Endothelial cell of hepatic sinusoid (primary cell): ENCODE measurements around the gene FXYD1.
"Not testable (repeated sequence)": the region's sequence is repeated elsewhere in the genome, so short reads cannot be mapped to it uniquely, and the experiment has no call there.

Source experiments
- in situ Hi-C: cut with HindIII; loops from 2 replicates; pipeline ENCODE4 v1.10.0; 2017; ENCODE audit warnings: low sequenced_read_pairs

Gene FXYD1

DNA sequence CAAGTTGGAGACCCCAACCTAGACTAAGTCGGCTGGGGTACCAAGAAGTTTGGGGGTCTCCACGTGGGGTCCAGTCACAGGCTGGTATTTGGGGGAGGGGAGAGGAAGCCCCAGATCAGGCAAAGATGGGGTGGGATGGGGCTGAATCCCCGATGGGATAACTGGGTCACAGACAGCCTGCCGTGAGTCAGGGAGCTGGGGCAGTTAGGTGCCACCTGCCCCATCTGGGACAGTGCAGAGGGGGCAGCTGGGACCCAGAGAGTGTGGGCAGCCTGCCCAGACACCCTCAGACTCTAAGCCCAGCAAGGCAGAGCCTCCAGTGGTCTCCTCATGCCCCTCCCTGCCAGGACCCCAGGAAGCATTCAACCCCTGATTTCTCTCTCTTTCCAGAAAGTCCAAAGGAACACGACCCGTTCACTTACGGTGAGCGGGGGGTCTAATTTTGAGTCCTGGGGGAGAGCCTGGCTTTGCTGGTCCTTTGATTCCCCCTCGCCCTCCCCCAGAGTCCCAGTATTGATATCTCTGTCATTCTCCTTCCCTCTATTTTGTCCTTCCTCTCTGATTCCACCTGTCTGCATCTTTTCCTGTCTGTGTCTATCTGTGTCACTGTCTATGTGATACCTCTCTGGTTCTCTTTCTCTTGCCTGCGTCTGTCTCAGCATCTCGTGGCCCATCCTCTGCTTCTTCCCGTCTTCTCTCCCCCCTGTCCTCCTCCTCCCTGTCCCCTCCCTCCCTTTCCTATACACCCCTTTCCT is 1.8 kb downstream of the FXYD1 start:
- in situ Hi-C loops = no loop called here

DNA sequence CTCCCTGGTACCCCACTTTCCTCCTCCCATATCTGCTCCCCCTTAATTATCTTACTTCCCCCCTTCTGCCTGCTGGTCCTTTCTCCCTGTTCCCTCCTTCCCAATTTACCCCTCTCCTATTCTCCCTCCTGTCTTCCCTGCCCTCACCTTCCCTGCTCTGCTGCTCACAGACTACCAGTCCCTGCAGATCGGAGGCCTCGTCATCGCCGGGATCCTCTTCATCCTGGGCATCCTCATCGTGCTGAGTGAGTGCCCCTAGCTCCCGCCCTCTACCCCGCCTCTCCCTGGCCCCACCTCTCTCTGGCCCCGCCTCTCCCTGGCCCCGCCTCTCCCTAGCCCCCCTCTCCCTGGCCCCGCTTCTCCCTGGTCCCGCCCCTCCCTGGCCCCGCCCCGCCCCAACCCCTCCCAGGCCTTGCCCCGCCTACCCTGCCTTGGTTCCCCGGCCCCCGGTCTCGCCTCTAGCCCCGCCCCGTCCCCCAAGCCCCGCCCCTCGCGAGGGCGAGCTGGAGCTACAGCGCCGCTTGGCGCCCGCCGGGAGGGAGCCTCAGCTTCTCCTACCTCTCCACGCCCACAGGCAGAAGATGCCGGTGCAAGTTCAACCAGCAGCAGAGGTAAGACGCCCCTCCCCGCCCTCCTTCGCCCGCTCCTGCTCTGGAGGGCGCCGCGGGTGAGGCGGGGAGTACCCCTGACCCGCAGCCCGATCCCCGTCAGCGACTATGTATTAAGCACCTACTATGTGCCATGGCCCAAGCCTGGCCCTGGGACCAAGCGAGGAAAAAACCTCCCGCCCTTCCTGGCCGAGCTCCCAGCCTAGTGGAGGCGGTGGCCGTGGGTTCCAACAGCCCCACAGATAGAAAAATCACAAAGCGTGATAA is 2.6 kb downstream of the FXYD1 start:
- in situ Hi-C loops = no loop called here

DNA sequence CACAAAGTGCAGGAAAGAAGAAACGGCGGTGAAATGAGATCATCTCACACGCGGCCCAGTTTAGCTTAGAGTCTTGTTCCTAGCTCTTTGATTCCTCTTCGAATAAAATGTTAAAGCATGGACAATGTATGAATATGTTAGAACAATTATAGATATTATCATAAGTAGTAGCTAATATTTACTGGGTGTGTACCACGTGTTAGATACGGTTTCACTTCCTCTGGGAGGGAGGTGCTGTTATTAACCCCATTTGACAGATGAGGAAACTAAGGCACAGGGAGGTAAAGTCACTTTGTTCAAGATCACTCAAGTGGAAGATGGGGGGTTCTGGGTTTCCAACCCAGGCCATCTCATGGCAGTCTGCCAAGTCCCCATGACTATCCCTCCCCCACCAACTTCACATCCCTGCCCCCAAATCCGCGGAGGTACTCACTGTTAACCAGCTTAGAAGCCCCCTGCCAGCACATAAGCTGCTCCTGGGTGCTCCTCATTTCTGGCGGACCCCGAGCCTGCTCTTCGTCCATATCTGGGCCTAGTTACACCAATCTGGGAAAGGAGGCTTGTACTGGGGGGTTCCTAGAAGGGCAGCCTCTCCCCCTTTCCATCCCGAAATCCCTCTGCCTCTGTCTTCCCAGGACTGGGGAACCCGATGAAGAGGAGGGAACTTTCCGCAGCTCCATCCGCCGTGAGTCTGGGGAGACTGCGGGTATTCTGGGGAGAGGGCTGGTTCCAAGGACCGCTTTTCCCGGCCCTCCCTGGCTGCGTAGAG is 3.4 kb downstream of the FXYD1 start:
- in situ Hi-C loops = no loop called here

DNA sequence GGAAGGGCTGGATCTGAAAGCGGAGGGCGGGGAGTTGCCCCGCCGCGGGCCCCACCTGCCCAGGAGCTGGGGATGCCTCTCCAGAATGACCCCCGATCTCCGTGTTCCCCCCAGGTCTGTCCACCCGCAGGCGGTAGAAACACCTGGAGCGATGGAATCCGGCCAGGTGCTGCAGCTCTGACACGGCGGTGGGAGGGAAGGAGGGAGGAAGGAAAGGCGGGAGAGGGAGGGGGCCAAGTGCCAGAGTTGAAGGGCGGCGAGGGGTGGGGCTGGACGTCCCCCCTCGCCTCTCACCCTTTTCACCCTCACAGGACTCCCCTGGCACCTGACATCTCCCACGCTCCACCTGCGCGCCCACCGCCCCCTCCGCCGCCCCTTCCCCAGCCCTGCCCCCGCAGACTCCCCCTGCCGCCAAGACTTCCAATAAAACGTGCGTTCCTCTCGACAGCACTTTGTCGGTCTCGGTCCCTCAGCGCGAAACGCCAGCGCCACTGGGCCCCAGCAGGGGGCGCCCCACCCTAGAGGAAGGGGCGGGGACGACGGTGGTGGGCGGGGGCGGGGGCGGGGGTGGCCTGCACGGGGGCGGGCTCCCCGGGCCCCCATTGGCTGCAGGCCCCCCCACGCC is 4.1 kb downstream of the FXYD1 start:
- in situ Hi-C loops = no loop called here

DNA sequence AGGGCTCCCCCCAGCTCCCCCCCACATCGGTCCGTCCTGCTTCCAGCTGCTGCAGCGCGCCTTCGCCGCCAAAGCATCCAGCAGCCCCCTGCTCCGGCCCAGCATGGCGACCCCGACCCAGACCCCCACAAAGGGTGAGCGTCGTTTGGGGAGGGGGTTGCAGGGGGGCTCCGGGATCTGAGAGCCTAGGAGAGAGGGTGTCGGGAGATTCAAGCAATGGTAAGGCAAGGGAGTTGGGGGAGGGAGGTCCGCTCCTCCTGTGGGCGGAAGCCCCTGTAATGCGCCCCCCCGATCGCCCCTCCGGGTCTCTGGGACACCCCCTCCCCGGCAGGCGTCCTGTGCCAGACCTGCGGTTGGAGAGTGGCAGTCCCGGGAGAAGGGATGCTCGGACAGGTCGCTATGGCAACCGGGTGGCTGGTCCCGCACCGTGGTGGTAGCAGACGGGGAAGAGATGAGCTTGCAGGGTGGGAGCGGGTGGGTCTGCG is 4.6 kb downstream of the FXYD1 start, which contains the start of gene FXYD7:
Gene FXYD7, plus strand, starts transcription at position 25 of the 485 bp plus-strand sequence. Its CDS starts 79 bp downstream, at position 104.
- in situ Hi-C loops = no loop called here

DNA sequence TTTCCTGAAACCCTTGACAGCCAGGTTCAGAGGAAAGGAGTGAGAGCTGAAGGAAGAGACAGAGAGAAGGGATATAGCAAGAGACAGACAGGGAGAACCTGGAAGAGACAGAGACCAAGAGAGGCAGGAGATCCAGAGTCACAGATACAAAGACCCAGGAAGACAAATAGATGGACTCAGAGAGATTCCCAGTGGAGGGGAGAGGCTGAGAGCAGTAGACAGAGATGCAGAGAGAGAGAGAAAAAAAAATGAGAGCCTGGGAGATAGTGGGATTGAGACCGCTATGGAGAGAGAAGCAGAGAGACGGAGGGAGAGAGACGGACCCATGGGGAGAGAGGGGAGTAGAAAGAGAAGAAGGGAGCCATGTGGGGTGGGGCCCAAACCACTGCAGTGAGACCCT is 5.2 kb downstream of the FXYD1 start:
- in situ Hi-C loops = no loop called here

DNA sequence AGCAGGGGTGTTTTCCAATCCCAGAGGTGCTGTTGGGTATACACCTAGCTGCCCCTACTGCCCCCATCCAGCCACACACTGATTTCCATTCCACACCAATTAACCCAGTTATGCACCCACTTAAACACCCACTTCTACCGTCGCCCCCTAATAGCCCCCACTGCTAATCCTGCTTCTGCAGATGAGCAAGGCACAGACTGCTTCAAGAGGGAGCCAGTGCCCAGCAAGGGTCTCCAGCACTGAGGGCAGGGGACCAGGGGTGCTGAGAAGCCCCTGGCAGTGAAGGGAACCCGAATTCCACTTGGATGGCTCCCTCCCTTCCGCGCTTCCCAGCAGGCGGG is 5.6 kb downstream of the FXYD1 start:
- in situ Hi-C loops = no loop called here

DNA sequence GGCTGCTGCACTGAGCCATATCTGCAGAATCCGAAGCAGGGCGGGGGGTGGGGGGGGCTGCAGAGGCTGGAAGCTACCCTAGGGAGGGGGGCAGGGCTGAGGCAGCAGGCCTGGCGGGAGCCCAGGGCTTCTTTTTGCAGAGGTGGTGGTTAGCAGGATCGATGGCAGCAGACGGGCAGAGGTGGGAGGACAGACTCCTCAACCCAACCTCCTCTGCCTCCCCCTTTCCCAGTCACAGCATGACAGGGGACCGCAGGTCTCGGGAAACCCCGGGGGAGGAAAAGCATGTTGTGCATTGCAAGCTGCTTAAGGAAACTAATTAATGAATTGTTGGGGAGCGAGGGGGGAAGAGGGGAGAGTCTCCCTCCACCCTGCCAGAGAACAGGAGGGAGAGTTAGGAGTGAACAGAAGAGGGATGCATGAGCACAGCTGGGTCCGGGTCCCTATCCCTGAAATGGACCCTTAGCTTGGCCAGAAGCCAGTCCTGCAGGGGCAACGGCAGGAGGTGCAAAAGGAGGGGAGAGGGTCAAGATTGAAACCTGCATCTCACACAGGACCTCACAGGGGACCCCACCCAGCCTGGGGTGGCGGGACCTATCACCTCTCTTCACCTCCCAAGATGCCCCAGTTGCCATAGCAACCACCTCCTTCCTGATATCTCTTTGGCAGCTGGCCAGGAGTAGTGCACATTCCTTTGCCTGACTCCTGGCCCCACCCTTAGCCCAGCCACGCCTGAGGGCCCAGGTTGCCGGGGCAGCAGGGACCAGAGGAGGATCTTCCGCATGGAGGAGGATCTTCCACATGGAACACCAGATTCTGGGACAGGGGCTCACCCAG is 6.2 kb downstream of the FXYD1 start:
- in situ Hi-C loops = no loop called here

DNA sequence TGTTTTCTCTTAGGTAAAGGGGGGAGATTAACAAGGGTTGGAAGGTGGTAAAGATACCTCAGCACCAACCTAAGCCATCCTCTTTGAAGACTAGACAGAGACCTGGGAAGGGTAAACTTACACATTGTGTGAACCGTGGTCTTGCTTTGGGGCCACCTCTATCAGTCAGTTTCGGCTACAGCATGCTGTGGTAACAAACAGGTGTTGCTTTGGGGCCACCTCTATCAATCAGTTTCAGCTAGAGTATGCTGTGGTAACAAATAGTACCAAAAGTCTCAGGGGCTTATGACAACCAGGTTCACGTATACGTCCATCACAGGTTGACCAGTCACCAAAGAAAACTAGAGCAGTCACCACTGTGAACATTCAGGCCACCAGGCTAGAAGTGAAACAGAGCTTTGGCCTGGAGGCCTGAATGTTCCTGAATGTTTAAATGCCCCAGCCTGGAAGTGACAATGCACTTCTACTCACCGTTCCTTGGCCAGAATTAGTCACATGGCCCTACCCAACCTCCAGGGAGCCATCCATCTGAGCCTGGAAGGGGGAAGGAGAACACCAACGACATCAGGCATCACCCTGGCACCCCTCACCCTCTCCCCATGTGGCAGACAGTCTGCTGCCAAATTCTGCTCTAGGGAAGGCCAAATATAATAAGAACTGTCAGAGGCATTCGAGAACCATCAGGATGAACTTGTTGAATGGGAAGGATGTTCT is 8.3 kb downstream of the FXYD1 start:
- in situ Hi-C loops = no loop called here

DNA sequence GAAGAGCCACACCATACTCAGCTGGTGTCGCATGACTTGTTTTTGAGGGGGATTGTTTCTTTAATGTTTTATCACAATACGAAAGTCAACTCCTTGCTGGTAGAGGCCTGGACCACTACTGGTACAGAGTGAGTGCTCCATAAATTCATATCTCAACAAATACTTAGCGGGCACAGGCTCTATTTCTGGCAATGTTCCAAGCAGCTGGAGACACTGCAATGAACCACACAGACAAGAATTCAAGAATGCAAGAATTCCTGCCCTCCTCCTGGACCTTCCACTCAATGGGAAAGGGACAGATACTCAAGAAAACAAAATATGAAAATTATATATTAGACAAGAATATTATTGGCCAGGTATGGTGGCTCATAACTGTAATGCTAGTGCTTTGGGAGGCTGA is 10.8 kb downstream of the FXYD1 start:
- in situ Hi-C loops = no loop called here

DNA sequence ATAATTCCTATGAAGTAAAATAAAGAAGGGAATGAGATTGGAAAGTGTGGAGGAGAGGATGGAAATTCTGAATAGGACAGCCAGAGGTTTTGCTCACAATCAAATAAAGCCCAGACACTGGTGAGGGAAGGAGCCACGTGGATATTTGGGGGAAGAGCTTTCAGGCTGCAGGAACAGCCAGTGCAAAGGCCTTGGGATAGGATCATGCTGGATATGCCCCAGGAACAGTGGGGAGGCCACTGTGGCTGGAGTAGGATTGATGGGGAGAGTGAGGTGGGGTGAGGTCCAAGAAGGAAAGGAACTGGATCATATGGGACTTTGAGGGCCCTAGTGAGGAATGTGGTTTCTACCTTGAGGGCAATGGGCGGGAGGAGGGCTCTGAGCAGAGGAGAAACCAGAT is 11.8 kb downstream of the FXYD1 start:
- in situ Hi-C loops = no loop called here

DNA sequence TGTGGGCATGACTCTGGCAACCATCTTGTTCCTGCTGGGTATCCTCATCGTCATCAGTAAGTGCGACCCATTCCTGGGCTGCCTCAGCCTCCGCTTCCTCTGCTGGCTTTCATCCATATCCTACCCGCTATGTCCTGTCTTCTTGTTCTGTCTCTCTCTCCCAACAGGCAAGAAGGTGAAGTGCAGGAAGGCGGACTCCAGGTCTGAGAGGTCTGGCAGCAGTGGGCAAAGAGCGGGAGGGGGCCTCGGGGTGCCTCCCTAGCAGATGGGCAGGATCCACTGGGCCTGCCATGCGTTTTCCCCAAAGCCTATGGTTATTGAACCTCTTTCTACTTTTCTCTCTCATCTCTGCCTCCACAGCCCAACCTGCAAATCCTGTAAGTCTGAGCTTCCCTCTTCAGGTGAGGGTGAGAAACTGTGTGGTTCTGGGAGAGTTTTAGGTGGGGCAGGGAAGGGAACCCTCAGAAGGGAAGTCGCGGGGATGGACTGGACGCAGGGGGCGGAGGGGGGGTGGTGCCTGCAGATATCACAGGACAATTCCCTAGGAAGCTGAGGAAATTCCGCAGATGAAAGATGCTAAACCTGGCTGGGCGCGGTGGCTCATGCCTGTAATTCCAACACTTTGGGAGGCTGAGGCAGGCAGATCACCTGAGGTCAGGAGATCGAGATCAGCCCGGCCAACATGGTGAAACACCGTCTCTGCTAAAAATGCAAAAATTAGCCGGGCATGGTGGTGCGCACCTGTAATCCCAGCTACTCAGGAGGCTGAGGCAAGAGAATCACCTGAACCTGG is 12.8 kb downstream of the FXYD1 start:
- in situ Hi-C loops = no loop called here

DNA sequence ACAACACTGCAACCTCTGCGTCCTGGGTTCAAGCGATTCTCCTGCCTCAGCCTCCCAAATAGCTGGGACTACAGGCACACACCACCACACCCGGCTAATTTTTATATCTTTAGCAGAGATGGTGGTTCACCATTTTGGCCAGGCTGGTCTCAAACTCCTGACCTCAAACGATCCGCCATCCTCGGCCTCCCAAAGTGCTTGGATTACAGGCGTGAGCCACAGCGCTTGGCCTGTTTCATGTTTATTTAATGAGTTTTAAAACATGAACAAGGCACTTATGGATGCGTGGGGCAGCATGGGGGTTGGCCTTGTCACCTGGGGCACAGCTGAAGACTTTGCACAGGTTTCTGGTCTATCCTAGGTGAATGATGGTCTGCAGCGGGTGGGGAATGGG is 14.5 kb downstream of the FXYD1 start:
- in situ Hi-C loops = not testable (repeated sequence)

DNA sequence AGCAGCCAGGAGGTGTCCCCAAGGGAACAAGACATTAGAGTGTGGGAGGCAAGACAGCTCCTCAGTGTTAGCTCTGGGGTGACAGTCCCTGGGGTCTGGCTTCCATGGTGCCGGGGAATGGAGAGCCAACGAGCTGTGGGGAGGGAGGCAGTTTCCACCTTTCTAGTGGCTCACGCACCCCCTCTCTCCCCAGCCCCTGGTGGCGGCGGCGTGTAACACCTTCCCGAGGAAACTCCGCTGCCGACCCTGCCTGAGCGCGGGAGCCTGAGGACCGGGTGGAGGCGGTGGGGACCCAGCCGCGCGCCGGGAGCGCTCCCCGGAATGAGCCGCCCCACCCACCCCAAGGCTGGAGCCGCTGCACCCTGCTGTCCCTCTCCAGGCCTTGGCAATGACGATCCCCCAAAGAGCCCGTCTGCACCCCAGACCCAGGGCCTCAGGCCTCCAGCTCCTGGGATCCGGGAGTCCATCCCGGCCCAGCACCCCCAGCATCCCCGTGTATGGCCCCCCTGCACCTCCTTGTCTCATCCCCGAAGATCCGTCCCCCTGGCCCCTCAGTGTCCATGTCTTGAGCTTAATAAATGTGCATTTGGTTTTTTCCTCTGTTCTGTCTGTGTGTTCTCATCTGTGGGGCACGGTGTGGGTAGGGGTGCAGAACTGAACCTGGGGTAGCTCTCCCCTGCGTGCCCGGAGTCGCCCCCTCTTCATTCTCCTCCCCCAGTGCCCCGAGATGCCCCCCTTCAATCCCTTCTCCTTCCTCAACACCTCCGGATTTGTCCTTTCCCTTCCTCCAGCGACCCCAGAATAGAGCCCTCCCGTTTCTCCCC is 15.3 kb downstream of the FXYD1 start:
- in situ Hi-C loops = no loop called here

DNA sequence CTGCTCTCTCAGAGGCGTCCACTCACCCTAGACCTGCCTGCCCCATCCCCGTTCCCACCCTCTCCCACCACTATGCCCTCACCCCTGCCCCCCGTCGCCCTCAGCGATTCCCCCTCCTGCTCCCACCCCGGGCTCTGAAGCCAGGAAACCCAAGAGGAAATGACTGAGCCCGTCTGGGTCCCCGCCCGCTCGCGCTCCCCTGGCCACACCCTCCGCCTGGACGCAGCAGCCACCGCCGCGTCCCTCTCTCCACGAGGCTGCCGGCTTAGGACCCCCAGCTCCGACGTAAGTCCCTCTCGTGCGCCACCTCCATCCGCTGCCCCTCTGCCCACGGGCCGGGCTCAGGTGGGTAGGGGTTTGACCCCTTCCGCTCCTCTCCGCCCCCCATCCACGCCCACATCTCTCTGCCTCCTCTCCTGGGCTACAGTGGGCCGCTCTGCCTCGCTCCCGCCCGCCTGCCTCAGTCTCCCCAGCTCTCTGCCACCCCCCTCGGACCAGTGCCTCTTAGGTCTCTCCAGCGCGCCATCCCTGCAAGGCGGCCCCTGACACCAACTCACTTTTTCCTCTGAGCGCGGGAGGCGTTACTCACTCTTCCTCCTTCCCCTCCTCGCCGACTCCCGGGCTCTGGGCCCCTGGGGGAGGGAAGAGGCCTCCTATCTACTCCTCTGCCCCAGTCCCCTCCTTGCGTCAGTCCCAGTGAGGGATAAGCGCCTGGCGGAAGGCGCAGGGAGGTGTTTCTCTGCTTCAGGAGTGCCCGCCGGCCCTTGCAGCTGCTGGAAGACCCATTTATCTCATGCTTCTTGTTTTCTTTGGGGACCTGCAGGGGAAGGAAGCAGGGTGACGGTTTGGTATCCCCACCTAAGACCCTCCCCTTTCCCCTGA is 16.1 kb downstream of the FXYD1 start, which contains the start of gene FXYD5:
Gene FXYD5, plus strand, starts transcription at position 211 of the 882 bp plus-strand sequence. CDS start 816 bp downstream, outside the sequence.
- in situ Hi-C loops = no loop called here

DNA sequence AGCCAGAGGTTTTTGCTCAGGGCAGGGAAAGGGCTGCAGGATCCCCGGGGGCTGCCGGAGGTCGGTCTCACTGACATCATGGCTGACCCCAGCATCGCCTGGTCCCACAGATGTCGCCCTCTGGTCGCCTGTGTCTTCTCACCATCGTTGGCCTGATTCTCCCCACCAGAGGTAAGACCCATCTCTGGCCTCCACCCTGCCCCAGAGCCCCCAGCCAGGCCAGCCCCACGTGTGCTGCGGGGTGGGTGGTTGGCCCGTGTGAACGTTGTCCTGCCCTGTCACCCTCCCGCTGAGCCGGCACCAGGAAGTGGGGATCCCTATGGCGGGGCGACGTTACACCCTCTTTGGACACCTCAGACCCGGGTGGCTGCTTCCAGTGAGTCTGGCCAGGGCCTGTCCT is 16.8 kb downstream of the FXYD1 start:
- in situ Hi-C loops = no loop called here
